ENCODE results near the gene CDCA7L. TPM values are rescaled to one million over a fixed set of nuclear protein-coding genes. Genes with fewer than 3 reads are reported as not detected.
A peak's percentile ranks its signal among the peaks of the same experiment; 100 is the strongest.

The CDCA7L gene, protein sequence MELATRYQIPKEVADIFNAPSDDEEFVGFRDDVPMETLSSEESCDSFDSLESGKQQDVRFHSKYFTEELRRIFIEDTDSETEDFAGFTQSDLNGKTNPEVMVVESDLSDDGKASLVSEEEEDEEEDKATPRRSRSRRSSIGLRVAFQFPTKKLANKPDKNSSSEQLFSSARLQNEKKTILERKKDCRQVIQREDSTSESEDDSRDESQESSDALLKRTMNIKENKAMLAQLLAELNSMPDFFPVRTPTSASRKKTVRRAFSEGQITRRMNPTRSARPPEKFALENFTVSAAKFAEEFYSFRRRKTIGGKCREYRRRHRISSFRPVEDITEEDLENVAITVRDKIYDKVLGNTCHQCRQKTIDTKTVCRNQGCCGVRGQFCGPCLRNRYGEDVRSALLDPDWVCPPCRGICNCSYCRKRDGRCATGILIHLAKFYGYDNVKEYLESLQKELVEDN
- total RNA-seq, result 62.5 TPM
- long read RNA-seq, transcript CDCA7L-202 (9 exons, 1,830 nt), result minor isoform, 94 of 310 reads
- long read RNA-seq, transcript CDCA7L-203 (10 exons, 3,066 nt), result major isoform, 116 of 310 reads
- long read RNA-seq, partial matches to known transcripts, result 6 of 310 reads
- long read RNA-seq, other reads (novel, unspliced or antisense), result 93 of 310 reads

DNA sequence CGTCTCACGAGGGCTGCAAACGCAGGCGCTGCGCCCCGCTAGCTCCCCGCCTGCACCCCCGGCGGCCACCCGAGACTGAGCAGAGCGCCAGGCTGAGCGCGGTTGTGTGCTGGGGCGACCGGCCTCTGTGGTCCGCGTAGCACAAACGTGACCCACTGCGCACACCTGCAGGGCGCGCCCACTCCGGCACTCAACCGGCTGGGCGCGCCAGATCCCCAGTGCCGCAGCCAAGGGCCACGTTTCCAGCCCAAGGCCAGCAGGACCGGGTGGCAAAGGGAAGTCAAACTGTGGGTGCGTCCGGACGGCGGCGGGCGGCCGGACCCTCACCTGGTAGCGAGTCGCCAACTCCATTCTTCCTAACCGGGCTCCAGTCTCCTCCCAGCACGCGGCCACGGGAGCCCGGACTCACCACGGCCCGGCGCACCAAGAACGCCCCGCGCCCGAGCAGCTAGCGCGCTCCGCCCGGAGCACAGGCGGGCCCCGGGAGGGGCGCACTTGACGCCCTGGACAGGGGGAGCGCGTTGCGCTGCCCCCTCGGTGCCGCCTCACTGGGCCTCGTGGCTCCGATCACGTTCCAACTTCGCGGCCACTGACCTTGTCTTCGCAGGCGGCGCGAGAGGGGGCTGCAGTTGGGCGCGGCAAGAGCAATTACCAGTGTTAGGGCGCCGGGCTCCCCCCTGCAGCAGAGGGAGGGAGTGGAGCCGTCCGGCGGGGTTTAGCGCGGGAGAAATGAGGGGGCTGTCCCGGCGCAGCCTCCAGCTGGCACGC is at the start of gene CDCA7L:
CDCA7L (minus strand) TSS at position 446 of the 768 bp plus-strand sequence; CDS start at position 351, 95 bp downstream.
- peak; percentile 89 for DNase-seq
- ATAC-seq (ENCODE audit: poor library complexity), result peak; percentile 95
- intact Hi-C loops (cut with DNase I), result no loop called here

DNA sequence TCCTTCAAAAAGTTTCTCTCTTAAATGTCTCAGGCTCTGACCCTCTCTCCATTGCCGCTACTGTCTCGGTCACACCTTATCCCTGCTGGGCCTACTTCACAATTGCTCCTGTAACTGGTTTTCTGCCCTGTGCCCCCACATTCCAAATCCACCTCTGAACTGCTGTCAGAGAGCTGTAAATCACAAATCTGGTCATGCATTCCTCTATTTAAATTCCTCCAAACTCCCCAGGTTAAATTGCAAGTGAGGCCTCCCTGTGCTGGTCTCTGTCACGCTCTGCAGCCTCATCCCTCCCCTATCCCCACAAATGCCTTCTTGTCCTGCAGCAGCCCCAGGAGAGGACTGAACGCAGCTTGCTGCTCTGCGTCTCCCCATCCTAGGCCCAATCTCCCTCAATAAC is 40.4 kb upstream of the CDCA7L start:
- intact Hi-C loops (cut with DNase I), result no loop called here
- no peak for DNase-seq
- ATAC-seq (ENCODE audit: poor library complexity), result no peak

DNA sequence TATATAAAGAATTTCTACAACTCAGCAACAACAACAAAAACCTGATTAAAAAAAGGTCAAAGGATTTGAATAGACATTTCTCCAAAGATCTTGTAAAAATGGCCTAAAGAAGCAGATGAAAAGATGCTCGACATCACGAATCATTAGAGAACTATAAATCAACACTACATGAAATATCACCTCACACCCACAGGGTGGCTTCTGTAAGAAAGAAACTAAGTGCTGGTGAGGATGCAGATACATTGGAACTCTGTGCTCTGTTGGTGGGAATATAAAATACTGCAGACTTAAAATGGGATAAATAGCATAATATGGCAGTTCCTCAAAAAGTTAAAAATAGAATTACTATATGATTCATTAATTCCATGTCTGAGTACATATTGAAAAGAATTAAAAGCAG is 38.3 kb upstream of the CDCA7L start:
- DNase-seq, result no peak
- ATAC-seq (ENCODE audit: poor library complexity), result no peak
- intact Hi-C loops (cut with DNase I), result no loop called here

DNA sequence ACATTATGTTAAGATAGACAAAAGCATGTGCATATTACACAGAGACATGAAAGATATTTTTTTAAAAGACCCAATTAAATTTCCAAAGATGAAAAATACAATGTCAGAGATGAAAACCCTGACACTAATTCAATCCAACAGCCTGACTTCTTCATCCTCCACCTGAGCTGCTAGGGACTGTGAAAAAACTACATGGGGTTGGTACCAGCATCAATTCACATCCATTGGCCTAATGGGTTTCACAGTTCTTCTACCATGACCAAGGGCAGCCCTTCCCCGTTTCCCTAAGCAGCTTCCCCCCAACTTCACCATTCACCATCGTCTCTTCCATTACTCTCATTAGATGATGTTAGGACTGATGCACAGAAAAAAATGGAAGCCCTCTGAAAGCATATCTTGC is 37.4 kb upstream of the CDCA7L start:
- DNase-seq (no peak), ATAC-seq (ENCODE audit: poor library complexity) (no peak)
- intact Hi-C loops (cut with DNase I), result no loop called here

DNA sequence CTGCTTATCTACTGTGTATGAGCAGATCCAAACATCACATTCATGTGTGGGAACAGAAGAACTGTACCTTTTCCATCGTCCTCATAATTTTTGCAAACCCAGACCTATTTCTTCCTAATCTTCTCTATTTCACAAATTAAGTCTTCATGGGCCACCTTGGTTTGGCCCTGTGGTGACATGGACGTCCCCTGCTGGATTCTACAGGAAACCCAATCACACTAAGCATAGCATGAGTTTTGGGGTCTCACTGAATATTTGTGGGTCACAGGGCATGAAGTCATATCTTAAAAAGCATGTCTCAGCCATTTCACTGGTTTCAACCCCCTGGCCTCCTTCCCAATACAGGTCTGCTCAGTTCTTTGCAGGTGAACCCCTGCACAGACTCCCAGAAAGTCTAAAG is 35.8 kb upstream of the CDCA7L start:
- ATAC-seq (ENCODE audit: poor library complexity) (no peak), DNase-seq (no peak)
- intact Hi-C loops (cut with DNase I), result no loop called here

DNA sequence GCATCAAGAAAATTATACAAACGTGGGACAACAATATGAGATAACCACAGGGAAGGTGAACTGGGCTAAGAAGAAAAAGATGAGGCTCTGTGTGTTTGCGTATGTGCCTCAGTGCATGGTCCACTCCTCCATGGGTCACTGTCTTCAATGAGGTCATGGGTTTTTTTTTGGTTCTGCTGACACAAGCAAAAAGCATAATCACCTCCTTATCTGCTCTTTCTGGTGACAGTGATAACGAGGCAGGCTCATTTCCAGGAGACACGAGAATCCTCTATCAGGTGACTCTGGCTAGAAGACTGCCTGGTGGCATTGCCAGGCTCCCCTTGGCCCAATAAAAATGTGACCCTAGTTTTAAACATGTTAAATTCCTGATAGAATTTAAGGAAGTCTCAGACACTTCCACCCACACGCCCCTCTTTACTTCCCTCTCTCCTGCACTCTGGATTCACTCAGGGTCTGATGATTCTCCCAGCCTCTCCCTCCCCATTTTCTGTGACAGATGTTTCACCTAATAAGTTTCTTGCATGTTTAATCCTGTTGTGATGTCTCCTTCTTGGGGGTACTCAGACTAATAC is 35.3 kb upstream of the CDCA7L start:
- ATAC-seq (ENCODE audit: poor library complexity), result no peak
- DNase-seq, result no peak
- intact Hi-C loops (cut with DNase I), result no loop called here

DNA sequence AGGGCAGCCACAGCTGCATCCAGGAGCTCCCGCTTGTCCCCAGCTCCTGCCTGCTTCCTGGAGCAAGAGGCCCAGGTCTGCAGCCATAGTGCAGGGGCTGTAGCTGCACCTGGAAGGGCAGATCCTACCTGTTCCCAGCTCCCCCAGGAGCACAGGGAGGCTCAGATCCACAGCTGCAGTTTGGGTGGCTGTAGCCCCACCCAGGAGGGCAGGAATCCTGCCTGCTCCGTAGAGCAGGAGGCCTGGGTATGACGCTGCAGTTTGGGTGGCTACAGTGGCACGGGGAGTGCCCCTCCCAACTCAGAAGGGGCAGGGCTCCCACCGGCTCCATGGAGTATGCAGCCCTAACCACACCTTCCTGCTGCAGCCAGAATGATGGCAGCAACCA is 26.7 kb upstream of the CDCA7L start:
- intact Hi-C loops (cut with DNase I), result no loop called here
- DNase-seq, result no peak
- ATAC-seq (ENCODE audit: poor library complexity), result no peak

DNA sequence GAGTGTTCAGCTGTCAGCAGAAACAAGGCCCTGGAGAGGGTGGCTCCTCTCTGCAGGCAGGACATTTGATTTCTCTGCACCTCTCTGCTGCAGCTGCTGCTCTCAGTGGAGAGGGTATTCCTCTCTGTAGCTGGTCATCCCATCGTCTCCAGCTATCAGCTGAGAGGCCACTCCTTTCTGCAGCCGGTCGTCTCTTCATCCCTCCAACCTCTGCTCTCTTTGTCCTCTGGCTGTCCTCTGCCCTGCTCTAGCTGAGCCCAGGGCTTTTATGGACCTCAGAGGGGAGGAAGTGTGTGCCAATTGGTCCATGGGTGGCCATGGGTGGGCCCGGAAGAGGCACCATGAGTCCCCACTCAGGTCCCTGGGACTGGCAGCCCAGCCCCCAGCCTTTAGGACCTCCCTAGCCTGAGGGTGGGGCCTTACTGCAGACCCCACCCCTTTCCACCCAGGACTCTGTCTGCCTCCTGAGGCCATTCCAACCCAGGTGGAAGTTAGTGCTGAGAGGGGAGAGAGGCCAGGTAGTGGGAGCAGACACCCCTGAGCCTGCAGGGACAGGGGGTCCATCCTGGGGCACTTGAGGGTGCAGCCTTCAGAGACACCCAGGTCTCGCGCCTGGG is 26.2 kb upstream of the CDCA7L start:
- ATAC-seq (ENCODE audit: poor library complexity) (no peak), DNase-seq (no peak)
- intact Hi-C loops (cut with DNase I), result no loop called here

DNA sequence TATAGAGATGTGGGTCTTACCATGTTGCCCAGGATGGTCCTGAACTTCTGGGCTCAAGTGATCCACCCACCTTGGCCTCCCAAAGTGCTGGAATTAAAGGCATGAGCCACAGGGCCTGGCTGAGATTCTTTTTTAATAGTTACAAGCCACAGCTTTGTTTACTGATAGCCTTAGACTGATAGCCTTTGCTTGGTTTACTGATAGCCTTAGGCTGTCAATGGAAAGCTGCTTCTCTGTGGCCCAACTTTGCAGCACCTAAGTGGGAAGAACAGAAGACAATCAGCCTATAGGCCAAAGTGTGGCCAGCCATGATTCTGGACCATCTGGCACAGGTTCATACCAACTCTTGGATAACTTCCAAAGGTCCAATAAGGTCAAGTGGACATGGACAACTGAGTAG is 24.1 kb upstream of the CDCA7L start:
- intact Hi-C loops (cut with DNase I), result no loop called here
- no peak for DNase-seq
- ATAC-seq (ENCODE audit: poor library complexity), result no peak

DNA sequence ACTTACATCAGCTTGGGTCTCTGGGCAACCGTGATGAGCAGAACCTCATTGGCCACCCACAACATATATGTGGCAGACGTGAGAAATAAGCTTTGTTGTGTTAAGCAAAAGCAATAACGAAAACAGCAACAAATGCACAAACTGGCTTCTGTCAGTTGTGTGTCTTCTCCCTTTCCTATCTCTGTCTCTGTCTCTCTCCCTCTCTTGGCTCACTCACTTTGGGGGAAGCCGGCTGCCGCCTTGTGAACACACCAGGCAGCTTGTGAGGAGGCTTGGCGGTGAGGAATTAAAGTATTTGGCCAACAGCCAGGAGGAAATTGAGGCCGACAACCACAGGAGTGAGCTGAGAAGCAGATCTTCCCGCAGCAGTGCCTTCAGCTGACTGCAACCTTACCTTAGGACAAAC is 21.9 kb upstream of the CDCA7L start:
- no peak for ATAC-seq (ENCODE audit: poor library complexity)
- no peak for DNase-seq
- intact Hi-C loops (cut with DNase I), result no loop called here

DNA sequence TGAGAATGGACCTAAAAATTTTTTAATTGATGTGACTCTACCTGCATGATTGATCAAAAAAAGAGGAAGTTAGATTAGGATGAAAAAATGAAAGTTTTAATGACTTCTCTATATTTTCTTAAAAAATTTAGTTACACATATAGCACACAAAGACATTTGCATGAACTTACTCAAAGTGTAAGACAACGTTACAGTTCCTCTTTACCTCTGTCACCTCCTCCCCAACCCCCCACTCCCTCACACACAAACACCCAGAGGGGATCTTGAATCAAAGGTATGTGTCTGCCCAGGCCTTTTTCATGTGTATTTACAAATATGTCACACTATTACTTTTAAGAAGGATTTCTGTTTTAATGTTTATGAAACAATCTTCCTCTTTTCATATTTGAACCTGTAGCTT is 20.6 kb upstream of the CDCA7L start:
- intact Hi-C loops (cut with DNase I), result no loop called here
- no peak for ATAC-seq (ENCODE audit: poor library complexity)
- DNase-seq, result no peak

DNA sequence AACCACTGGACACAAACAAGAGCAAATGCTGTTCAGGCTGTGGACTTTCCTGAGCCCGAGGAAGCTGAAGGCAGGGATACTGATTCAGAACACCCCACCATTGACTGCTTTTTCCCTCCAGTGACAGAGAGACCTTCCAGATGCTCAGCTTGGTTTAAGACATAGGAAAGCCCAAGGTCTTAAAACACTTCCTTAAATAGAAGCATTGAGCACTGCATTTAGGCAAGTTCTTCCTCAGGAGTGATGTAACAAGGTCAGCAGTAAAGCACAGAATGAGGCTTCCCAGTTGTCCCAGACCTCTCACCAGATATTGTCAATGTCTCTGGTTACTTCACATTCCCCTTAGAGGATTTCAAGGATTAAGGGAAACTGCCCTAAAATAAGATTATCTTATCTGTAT is 19.6 kb upstream of the CDCA7L start:
- DNase-seq (no peak), ATAC-seq (ENCODE audit: poor library complexity) (no peak)
- intact Hi-C loops (cut with DNase I), result no loop called here

DNA sequence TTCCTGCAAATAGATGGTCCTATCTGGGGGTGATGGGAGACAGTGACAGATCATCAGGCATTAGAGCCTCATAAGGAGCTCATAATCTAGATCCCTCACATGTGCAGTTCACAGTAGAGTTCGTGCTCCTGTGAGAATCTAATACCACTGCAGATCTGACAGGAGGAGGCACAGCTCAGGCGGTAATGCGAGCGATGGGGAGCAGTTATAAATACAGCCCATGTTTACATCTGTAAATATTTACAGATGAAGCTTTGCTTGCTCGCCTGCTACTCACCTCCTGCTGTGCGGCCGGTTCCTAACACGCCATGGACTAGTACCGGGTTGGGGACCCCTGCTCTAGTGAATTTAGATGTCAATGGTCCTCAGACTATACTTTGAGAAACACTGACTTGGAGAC is 17.0 kb upstream of the CDCA7L start:
- intact Hi-C loops (cut with DNase I), result no loop called here
- DNase-seq (no peak), ATAC-seq (ENCODE audit: poor library complexity) (no peak)

DNA sequence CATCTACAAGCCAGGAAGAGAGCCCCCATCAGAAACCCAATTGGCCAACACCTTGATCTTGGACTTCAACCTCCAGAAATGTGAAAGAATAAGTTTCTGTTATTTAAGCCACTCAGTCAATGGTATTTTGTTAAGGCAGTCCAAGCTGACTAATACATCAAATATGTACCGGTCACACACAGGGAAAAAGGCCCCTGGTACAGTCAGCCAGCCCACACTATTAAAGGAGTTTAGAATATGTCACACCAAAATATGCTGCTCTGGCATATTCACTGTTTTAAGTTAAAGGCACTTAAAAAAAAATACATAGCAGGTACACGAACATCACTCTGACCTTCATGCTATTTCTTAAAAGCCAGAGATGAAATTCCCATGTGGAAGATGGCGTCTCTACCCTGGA is 15.2 kb upstream of the CDCA7L start:
- no peak for DNase-seq
- intact Hi-C loops (cut with DNase I), result no loop called here
- ATAC-seq (ENCODE audit: poor library complexity), result no peak

DNA sequence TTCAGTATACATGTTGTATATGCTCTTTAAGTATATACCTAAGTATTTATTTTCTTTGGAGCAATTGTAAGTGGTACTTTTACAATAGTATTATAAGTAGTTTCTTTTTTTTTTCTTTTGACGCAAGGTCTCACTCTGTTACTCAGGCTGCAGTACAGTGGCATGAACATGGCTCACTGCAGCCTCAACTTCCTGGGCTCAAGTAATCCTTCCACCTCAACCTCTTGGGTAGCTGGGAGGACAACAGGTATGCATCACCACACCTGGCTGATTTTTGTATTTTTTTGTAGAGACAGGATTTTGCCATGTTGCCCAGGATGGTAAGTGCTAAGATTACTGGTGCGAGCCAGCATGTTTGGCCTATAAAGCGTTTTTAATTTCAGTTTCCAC is 13.7 kb upstream of the CDCA7L start:
- no peak for ATAC-seq (ENCODE audit: poor library complexity)

DNA sequence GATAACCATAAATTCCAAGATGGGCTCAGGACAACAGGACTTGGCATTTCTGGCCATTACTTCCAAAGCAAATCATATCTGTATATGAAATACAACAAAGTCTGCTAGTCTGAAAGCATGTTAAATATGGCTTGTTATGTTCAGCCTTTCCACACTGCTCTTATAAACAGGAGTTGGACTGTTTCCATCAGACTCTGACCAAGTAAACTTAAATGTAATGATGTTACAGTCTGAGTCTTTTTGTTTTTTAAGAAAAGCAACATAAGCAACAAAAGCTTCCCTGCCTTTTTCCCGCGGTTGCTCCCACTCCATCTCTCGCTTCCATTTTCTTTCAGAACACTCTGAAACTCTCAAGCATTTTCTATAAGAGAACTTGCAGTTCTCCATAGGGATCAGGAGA is 8.1 kb upstream of the CDCA7L start:
- ATAC-seq (ENCODE audit: poor library complexity) (no peak), DNase-seq (no peak)
- intact Hi-C loops (cut with DNase I), result no loop called here

More for the DNA sequence above, 13.7 kb upstream of the CDCA7L start:
- DNase-seq, result no peak
- intact Hi-C loops (cut with DNase I), result no loop called here

DNA sequence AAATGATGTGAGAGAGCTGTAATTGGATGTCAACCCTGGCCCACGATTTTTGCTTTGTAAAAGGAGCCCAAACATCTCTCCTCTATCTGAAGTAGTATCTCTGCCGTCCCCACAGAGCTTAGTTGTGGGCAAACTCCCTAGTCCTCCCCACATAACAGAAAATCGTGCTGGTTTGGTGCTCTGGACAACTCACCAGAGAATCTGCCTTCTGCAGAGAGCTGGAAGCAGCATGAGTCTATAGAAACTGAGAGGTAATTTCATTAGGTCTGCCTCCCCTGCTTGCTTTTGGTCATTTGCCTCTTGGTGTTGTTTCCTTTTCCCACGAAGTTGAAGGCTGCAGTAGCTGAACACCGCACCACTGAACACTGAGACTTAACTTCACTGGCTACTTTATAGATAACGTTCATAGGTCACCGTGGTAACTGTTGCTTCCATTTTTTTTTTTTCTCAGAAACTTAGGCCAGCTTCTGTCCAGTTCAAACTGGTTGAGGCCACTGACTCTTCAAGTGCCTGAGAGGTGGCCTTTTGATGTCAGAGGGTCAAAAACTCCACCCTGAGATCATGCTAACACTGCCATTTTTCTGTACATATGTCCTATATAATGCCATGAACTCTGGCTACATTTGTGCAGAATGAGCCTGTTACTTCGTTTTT is 3.3 kb upstream of the CDCA7L start:
- ATAC-seq (ENCODE audit: poor library complexity) (no peak), DNase-seq (no peak)
- intact Hi-C loops (cut with DNase I), result no loop called here

DNA sequence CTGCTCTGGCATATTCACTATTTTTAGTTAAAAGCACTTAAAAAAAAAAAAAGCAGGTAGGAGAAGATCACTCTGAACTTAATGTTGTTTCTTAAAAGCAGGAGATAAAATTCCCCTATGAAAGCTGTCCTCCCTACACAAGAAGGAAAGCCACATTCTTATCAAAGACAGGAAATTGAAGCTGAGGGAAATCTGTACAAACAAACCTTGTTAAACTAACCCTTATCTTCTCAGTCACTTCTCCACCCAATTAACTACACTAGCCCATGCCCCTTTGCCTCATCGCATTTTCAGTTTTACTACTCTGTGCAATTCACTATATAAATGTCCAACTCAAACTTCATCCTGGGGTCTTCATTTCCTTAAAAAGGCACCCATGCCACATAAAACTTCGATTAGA is 2.7 kb upstream of the CDCA7L start:
- no peak for ATAC-seq (ENCODE audit: poor library complexity)
- DNase-seq, result no peak
- intact Hi-C loops (cut with DNase I), result no loop called here

DNA sequence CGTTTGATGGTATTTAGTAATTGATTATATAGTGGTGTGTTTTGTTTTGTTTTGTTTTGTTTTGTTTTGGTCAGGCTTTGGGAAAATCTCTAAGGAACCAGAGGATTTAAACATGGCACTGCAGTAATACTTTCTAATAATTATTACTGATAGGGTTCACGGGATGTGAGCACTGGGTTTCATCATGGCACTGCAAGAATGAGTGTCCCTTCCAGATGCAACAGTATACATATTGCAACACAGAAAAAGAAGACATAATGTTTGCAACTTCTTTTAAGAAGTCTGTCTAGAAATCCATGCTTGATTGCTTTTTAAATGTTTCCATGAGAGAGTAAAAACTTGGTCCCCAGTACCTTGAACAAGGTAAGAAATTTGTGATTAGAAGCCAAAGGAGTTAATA is 2.2 kb upstream of the CDCA7L start:
- intact Hi-C loops (cut with DNase I), result no loop called here
- DNase-seq, result no peak
- ATAC-seq (ENCODE audit: poor library complexity), result no peak

Data from Right ventricle myocardium superior (tissue), 1 donor.